Measurements from ENCODE around the gene EFNA5. TPM values are rescaled to one million over a fixed set of nuclear protein-coding genes. Genes with fewer than 3 reads are reported as not detected.

EFNA5 gene
- total RNA-seq, 6 experiments from 2014 or later = 0.26 TPM; not detected in 5

GRCh38 chr5:107543868-107544267 is 126.9 kb downstream of the EFNA5 start:
- Mint-ChIP-seq H3K27me3 (ENCODE audit: insufficient read depth) (peaks cover 2% of the 10 kb centered on the region; the same call in 1 of the 2 replicates), H3K36me3 (ENCODE audit: low read depth) (no peaks in the 10 kb centered on the region), H3K27ac (no peak overlapping the region), H3K9me3 (no peaks in the 10 kb centered on the region), H3K4me1 (ENCODE audit: low read depth) (peaks cover 13% of the 10 kb centered on the region), H3K4me3 (no peak overlapping the region)
- no peak for TF ChIP-seq CTCF (IDR thresholded peaks at IDR 0.05)
- no peak for DNase-seq

GRCh38 chr5:107542831-107543231 is 127.9 kb downstream of the EFNA5 start:
- H3K27me3 Mint-ChIP-seq (ENCODE audit: insufficient read depth) = peaks cover 2% of the 10 kb centered on the region; the same call in 1 of the 2 replicates
- H3K4me1 Mint-ChIP-seq (ENCODE audit: low read depth) = peaks cover 13% of the 10 kb centered on the region
- TF ChIP-seq CTCF (IDR thresholded peaks at IDR 0.05) = no peak
- no peak for DNase-seq
- no peak overlapping the region for H3K27ac Mint-ChIP-seq
- no peak overlapping the region; the same call in 1 of the 2 replicates for H3K4me3 Mint-ChIP-seq
- no peaks in the 10 kb centered on the region for H3K36me3 Mint-ChIP-seq (ENCODE audit: low read depth)
- no peaks in the 10 kb centered on the region for H3K9me3 Mint-ChIP-seq

GRCh38 chr5:107542428-107542827 is 128.3 kb downstream of the EFNA5 start:
- Mint-ChIP-seq H3K27me3 (ENCODE audit: insufficient read depth) (peaks cover 2% of the 10 kb centered on the region; the same call in 1 of the 2 replicates), H3K27ac (no peak overlapping the region), H3K4me3 (peak overlapping the region; percentile 13; the same call in 1 of the 2 replicates), H3K36me3 (ENCODE audit: low read depth) (no peaks in the 10 kb centered on the region), H3K4me1 (ENCODE audit: low read depth) (peaks cover 13% of the 10 kb centered on the region), H3K9me3 (no peaks in the 10 kb centered on the region)
- TF ChIP-seq CTCF (IDR thresholded peaks at IDR 0.05) = no peak
- peak; percentile 47 for DNase-seq

- no peak for DNase-seq
- Mint-ChIP-seq H3K36me3 (ENCODE audit: low read depth) (no peaks in the 10 kb centered on the region), H3K4me1 (ENCODE audit: low read depth) (peaks cover 13% of the 10 kb centered on the region), H3K27ac (no peak overlapping the region), H3K27me3 (ENCODE audit: insufficient read depth) (peaks cover 2% of the 10 kb centered on the region; the same call in 1 of the 2 replicates), H3K9me3 (no peaks in the 10 kb centered on the region), H3K4me3 (no peak overlapping the region)
- TF ChIP-seq CTCF (IDR thresholded peaks at IDR 0.05) = no peak
These were observed 129.3 kb downstream of the EFNA5 start for GRCh38 chr5:107541400-107541799.

- peaks cover 13% of the 10 kb centered on the region for H3K4me1 Mint-ChIP-seq (ENCODE audit: low read depth)
- no peak overlapping the region for H3K27ac Mint-ChIP-seq
- no peak overlapping the region for H3K4me3 Mint-ChIP-seq
- H3K36me3 Mint-ChIP-seq (ENCODE audit: low read depth) = no peaks in the 10 kb centered on the region
- DNase-seq = no peak
- TF ChIP-seq CTCF (IDR thresholded peaks at IDR 0.05) = no peak
- no peaks in the 10 kb centered on the region for H3K9me3 Mint-ChIP-seq
- peaks cover 4% of the 10 kb centered on the region; the same call in 1 of the 2 replicates for H3K27me3 Mint-ChIP-seq (ENCODE audit: insufficient read depth)
These were observed 130.9 kb downstream of the EFNA5 start for GRCh38 chr5:107539726-107540330.
